HG02884 (cell line): ENCODE results near the gene C1QTNF5.

Experiments used
- ATAC-seq: cut with Tn5 transposase; IDR thresholded peaks from one replicate; pipeline ENCODE4 v1.9.1; 2021; ENCODE audit warnings: mild to moderate bottlenecking, moderate library complexity; ENCODE audit not compliant: unreplicated experiment

C1QTNF5 gene

GRCh38 chr11:119297938-119298337 is 42.7 kb downstream of the C1QTNF5 start:
- no peak for ATAC-seq

- no peak for ATAC-seq
Measured at GRCh38 chr11:119295178-119295577, 45.5 kb downstream of the C1QTNF5 start.

GRCh38 chr11:119293461-119293860 is 47.2 kb downstream of the C1QTNF5 start:
- ATAC-seq: no peak

- no peak for ATAC-seq
Measured at GRCh38 chr11:119290894-119291497, 49.7 kb downstream of the C1QTNF5 start.
